ENCODE measurements around the gene CBX8.

Gene CBX8

GRCh38 chr17:79791735-79792161 lies 5.1 kb downstream of the CBX8 start:
- DNase-seq: no peak

GRCh38 chr17:79790805-79791734 lies 5.8 kb downstream of the CBX8 start:
- no peak for DNase-seq

GRCh38 chr17:79789943-79790804 lies 6.7 kb downstream of the CBX8 start:
- DNase-seq: peak; percentile 19

- no peak for DNase-seq
Observed at GRCh38 chr17:79788989-79789942, 7.6 kb downstream of the CBX8 start.

GRCh38 chr17:79788455-79788854 lies 8.4 kb downstream of the CBX8 start:
- DNase-seq: no peak

- no peak for DNase-seq
Observed at GRCh38 chr17:79786930-79787643, 9.8 kb downstream of the CBX8 start.

GRCh38 chr17:79785900-79786810 lies 10.7 kb downstream of the CBX8 start:
- no peak for DNase-seq

- DNase-seq: no peak
Observed at GRCh38 chr17:79785017-79785899, 11.6 kb downstream of the CBX8 start.

GRCh38 chr17:79784353-79785016 lies 12.4 kb downstream of the CBX8 start:
- no peak for DNase-seq

GRCh38 chr17:79783891-79784290 lies 13.0 kb downstream of the CBX8 start:
- no peak for DNase-seq

- no peak for DNase-seq
Observed at GRCh38 chr17:79781736-79782575, 14.9 kb downstream of the CBX8 start.

GRCh38 chr17:79781012-79781650 lies 15.7 kb downstream of the CBX8 start:
- DNase-seq: no peak

- no peak for DNase-seq
Observed at GRCh38 chr17:79779661-79780365, 17.1 kb downstream of the CBX8 start.

GRCh38 chr17:79779084-79779529 lies 17.8 kb downstream of the CBX8 start:
- DNase-seq: no peak

GRCh38 chr17:79778504-79779083 lies 18.3 kb downstream of the CBX8 start:
- DNase-seq: no peak

- peak; percentile 19 for DNase-seq
Observed at GRCh38 chr17:79777894-79778503, 18.9 kb downstream of the CBX8 start, which contains the start of gene CBX2. CBX2 (plus strand) TSS chr17:79778148; CDS start chr17:79778236, 88 bp downstream.

Measured in amniotic stem cell (primary cell).